Psoas muscle (tissue), 8 donors: ENCODE results near the gene CORO1C. TPM values are rescaled to one million over a fixed set of nuclear protein-coding genes. Genes with fewer than 3 reads are reported as not detected.

Experiments
- ATAC-seq, 4 donors: fragments of 200-7000 bp; cut with Tn5 transposase; one replicate each; pipeline ENCODE4 v1.9.1; 2020; ENCODE audit warnings: moderate library complexity in 3 of 4, mild to moderate bottlenecking in 2 of 4
- DNase-seq, 2 donors: peaks; one replicate each; pipeline ENCODE4 v3.0.0-alpha.2; 2020
- H3K27ac ChIP-seq: fragments of 200-600 bp; one replicate; pipeline ENCODE4 v1.8.0; 2022
- H3K27me3 ChIP-seq, 3 donors: fragments of 200-600 bp in 1 of 3; one replicate each; pipeline versions ENCODE4 v1.6.1 to v1.8.0; 2013 to 2022; ENCODE audit warnings: low read length in 2 of 3, mild to moderate bottlenecking in 2 of 3, moderate library complexity in 1 of 3; ENCODE audit not compliant: insufficient read depth in 3 of 3
- H3K36me3 ChIP-seq, 2 donors: fragments of 200-600 bp in 1 of 2; one replicate each; pipeline versions ENCODE4 v1.6.1 to v1.8.0; 2013 to 2022; ENCODE audit warnings: low read depth in 1 of 2, mild to moderate bottlenecking in 1 of 2, moderate library complexity in 1 of 2; ENCODE audit not compliant: insufficient read depth in 1 of 2
- H3K4me1 ChIP-seq: fragments of 200-600 bp; one replicate; pipeline ENCODE4 v1.8.0; 2022
- H3K4me3 ChIP-seq: fragments of 200-600 bp; one replicate; pipeline ENCODE4 v1.8.0; 2022; ENCODE audit warnings: mild to moderate bottlenecking
- H3K9me3 ChIP-seq: fragments of 200-600 bp; one replicate; pipeline ENCODE4 v1.8.0; 2022
- CTCF ChIP-seq: fragments of 200-600 bp; IDR thresholded peaks from one replicate; pipeline ENCODE4 v1.8.0; 2022; ENCODE audit warnings: antibody characterized with exemption
- WGBS, 3 donors: extraction: QIAGEN DNeasy Blood & Tissue Kit; methylation state at CpG; one replicate each; pipeline versions ENCODE4 v1.1.6 to v1.1.7; 2013; 5-methylcytosine and 5-hydroxymethylcytosine counted together
- intact Hi-C, 2 donors: fragments of 100-400 bp; cut with DNase I; formaldehyde crosslinking; loops; one replicate each; pipeline versions ENCODE4 v1.11.0 to v1.14.2; 2022
- polyA plus RNA-seq, 3 donors: library from polyadenylated mRNA; stranded (reverse); fragments of 200-250 nt; gene quantifications; one replicate each; pipeline ENCODE4 v1.2.3, GENCODE V29; 2013
- total RNA-seq, 4 donors: library from RNA; stranded (reverse); fragmentation: NEBNext Ultra II Directional in 2 of 4; extraction: Animal tissue kit (Norgen Biotek cat#: 25700) in 2 of 4; gene quantifications; one replicate each; pipeline versions ENCODE4 v1.2.1 to v1.2.4, GENCODE V29; 2021 to 2023
- donor health status: healthy with polysubstance abuse.
- donor health status: DM: no; HTN: no; CAD: no; lungs with moderate emphysema.
- donor health status: Bipolar disorder and iron deficiency.
- donor health status: healthy.
- donor health status: DM: yes; HTN: yes; CAD: no.
- donor health status: DM: no; HTN: no; CAD: no.
- donor health status: DM: no; HTN: no; CAD: no.
- donor health status: DM: yes; HTN: yes; CAD: no.

CORO1C gene
- total and polyA plus RNA-seq, 7 donors: 16.9 to 67.1 (median 40.5) TPM

- H3K27me3 ChIP-seq: peaks cover 0 to 2% (median 0%) of the 10 kb centered on the region in 3 donors
- no peak for TF ChIP-seq CTCF
- ATAC-seq (no peak), DNase-seq (no peak)
- no peak overlapping the region for H3K4me3 ChIP-seq
- H3K9me3 ChIP-seq: no peaks in the 10 kb centered on the region
- no peaks in the 10 kb centered on the region for H3K36me3 ChIP-seq
- intact Hi-C loops: no loop called here
- WGBS, 3 donors: 86 to 92% (median 87%) methylated on average over 4 of the region's 4 CpGs
- H3K4me1 ChIP-seq: no peaks in the 10 kb centered on the region
- H3K27ac ChIP-seq: no peak overlapping the region
Observed at GRCh38 chr12:108603743-108604142, 127.6 kb downstream of the CORO1C start.

- DNase-seq (no peak), ATAC-seq (no peak)
- H3K27me3 ChIP-seq: no peaks in the 10 kb centered on the region
- TF ChIP-seq CTCF: no peak
- intact Hi-C loops: no loop called here
- no peaks in the 10 kb centered on the region for H3K36me3 ChIP-seq
- no peak overlapping the region for H3K4me3 ChIP-seq
- no peak overlapping the region for H3K27ac ChIP-seq
- 82 to 83% (median 82%) methylated on average over 13 to 15 of the region's 15 CpGs for WGBS, 3 donors
- no peaks in the 10 kb centered on the region for H3K4me1 ChIP-seq
- no peaks in the 10 kb centered on the region for H3K9me3 ChIP-seq
Observed at GRCh38 chr12:108602976-108603704, 128.2 kb downstream of the CORO1C start.

- no peak overlapping the region for H3K4me3 ChIP-seq
- H3K9me3 ChIP-seq: no peaks in the 10 kb centered on the region
- DNase-seq: no peak
- no peak for ATAC-seq
- H3K36me3 ChIP-seq: no peaks in the 10 kb centered on the region
- intact Hi-C loops: no loop called here
- H3K27ac ChIP-seq: no peak overlapping the region
- 96 to 98% (median 98%) methylated on average over 9 of the region's 9 CpGs for WGBS, 3 donors
- no peaks in the 10 kb centered on the region for H3K4me1 ChIP-seq
- TF ChIP-seq CTCF: no peak
- H3K27me3 ChIP-seq: no peaks in the 10 kb centered on the region
Observed at GRCh38 chr12:108602209-108602705, 129.1 kb downstream of the CORO1C start.

- no peak for TF ChIP-seq CTCF
- intact Hi-C loops: no loop called here
- Histone ChIP-seq H3K4me1 (no peaks in the 10 kb centered on the region), H3K9me3 (no peaks in the 10 kb centered on the region), H3K27me3 (no peaks in the 10 kb centered on the region), H3K4me3 (no peak overlapping the region), H3K36me3 (no peaks in the 10 kb centered on the region), H3K27ac (no peak overlapping the region)
- WGBS, 3 donors: 50 to 62% (median 57%) methylated on average over 4 of the region's 4 CpGs
- no peak for ATAC-seq
- DNase-seq: no peak
Observed at GRCh38 chr12:108600702-108601007, 130.7 kb downstream of the CORO1C start.
